HEK293 (cell line): ENCODE data around the gene NUCB2.

Experiments
- BCL11A ChIP-seq: fragments of 450-650 bp; formaldehyde crosslinking; IDR thresholded peaks from 2 replicates; pipeline ENCODE4 v1.5.1; 2016; ENCODE audit warnings: low read depth, missing biosample characterization, missing genetic modification characterization
- HOXD13 ChIP-seq: sonication (generic); formaldehyde crosslinking; IDR thresholded peaks from 2 replicates; pipeline ENCODE4 v1.8.0; 2022; ENCODE audit warnings: missing genetic modification reagents, borderline replicate concordance
- ZNF138 ChIP-seq: fragments of 450-650 bp; formaldehyde crosslinking; IDR thresholded peaks from 2 replicates; pipeline ENCODE4 v1.5.1; 2016; ENCODE audit warnings: missing biosample characterization, missing genetic modification characterization, borderline replicate concordance
- ZNF214 ChIP-seq: fragments of 450-650 bp; formaldehyde crosslinking; IDR thresholded peaks from 2 replicates; pipeline ENCODE4 v1.5.1; 2017; ENCODE audit warnings: missing biosample characterization, mild to moderate bottlenecking, missing genetic modification characterization, borderline replicate concordance
- ZNF621 ChIP-seq: fragments of 450-650 bp; formaldehyde crosslinking; IDR thresholded peaks from 2 replicates; pipeline ENCODE4 v1.5.1; 2017; ENCODE audit warnings: missing biosample characterization, missing genetic modification characterization
- ZNF768 ChIP-seq: fragments of 450-650 bp; formaldehyde crosslinking; IDR thresholded peaks from 2 replicates; pipeline ENCODE4 v1.5.1; 2018; ENCODE audit warnings: missing biosample characterization, mild to moderate bottlenecking, missing genetic modification characterization
- ZNF792 ChIP-seq: fragments of 450-650 bp; formaldehyde crosslinking; IDR thresholded peaks from 2 replicates; pipeline ENCODE4 v1.5.1; 2016; ENCODE audit warnings: missing biosample characterization, missing genetic modification characterization
- TF ChIP-seq, protein P1 (sequence below): fragments of 450-650 bp; formaldehyde crosslinking; IDR thresholded peaks from 2 replicates; pipeline ENCODE4 v1.5.1; 2016; ENCODE audit warnings: missing biosample characterization, missing genetic modification characterization
- TF ChIP-seq, protein P2 (sequence below): fragments of 450-650 bp; formaldehyde crosslinking; IDR thresholded peaks from 2 replicates; pipeline ENCODE4 v1.5.1; 2016; ENCODE audit warnings: missing biosample characterization, missing genetic modification characterization
- TF ChIP-seq, protein P3 (sequence below): fragments of 450-650 bp; formaldehyde crosslinking; IDR thresholded peaks from 2 replicates; pipeline ENCODE4 v1.5.1; 2017; ENCODE audit warnings: missing biosample characterization, missing genetic modification characterization

DNA sequence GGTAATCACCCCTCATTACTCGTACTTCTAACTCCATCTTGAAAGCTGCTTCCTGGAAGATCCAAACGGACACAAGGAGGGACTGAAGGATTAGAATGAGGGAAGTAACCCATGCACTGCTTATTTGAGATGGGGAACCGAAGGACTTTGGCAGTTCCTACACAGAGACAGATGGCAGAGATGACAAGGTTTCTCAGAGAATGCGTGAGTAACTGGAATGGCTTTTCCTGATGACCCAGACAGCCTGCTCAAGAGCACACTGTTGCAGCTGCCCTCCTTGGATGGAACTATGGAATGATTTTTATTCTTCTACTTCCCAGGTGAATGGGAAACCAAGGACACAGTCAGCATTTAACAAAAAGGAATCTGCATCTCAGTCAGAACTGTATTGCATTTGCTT, 104.6 kb downstream of the NUCB2 start:
- no peak for TF ChIP-seq ZNF138 (tag by site-specific recombination)
- TF ChIP-seq, protein P1, sequence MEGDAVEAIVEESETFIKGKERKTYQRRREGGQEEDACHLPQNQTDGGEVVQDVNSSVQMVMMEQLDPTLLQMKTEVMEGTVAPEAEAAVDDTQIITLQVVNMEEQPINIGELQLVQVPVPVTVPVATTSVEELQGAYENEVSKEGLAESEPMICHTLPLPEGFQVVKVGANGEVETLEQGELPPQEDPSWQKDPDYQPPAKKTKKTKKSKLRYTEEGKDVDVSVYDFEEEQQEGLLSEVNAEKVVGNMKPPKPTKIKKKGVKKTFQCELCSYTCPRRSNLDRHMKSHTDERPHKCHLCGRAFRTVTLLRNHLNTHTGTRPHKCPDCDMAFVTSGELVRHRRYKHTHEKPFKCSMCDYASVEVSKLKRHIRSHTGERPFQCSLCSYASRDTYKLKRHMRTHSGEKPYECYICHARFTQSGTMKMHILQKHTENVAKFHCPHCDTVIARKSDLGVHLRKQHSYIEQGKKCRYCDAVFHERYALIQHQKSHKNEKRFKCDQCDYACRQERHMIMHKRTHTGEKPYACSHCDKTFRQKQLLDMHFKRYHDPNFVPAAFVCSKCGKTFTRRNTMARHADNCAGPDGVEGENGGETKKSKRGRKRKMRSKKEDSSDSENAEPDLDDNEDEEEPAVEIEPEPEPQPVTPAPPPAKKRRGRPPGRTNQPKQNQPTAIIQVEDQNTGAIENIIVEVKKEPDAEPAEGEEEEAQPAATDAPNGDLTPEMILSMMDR (tag by site-specific recombination): no peak
- TF ChIP-seq, protein P2, sequence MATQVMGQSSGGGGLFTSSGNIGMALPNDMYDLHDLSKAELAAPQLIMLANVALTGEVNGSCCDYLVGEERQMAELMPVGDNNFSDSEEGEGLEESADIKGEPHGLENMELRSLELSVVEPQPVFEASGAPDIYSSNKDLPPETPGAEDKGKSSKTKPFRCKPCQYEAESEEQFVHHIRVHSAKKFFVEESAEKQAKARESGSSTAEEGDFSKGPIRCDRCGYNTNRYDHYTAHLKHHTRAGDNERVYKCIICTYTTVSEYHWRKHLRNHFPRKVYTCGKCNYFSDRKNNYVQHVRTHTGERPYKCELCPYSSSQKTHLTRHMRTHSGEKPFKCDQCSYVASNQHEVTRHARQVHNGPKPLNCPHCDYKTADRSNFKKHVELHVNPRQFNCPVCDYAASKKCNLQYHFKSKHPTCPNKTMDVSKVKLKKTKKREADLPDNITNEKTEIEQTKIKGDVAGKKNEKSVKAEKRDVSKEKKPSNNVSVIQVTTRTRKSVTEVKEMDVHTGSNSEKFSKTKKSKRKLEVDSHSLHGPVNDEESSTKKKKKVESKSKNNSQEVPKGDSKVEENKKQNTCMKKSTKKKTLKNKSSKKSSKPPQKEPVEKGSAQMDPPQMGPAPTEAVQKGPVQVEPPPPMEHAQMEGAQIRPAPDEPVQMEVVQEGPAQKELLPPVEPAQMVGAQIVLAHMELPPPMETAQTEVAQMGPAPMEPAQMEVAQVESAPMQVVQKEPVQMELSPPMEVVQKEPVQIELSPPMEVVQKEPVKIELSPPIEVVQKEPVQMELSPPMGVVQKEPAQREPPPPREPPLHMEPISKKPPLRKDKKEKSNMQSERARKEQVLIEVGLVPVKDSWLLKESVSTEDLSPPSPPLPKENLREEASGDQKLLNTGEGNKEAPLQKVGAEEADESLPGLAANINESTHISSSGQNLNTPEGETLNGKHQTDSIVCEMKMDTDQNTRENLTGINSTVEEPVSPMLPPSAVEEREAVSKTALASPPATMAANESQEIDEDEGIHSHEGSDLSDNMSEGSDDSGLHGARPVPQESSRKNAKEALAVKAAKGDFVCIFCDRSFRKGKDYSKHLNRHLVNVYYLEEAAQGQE: no peak
- no peak for TF ChIP-seq ZNF792 (tag by site-specific recombination)
- no peak for TF ChIP-seq HOXD13 (CRISPR knock-in tag)
- TF ChIP-seq, protein P3, sequence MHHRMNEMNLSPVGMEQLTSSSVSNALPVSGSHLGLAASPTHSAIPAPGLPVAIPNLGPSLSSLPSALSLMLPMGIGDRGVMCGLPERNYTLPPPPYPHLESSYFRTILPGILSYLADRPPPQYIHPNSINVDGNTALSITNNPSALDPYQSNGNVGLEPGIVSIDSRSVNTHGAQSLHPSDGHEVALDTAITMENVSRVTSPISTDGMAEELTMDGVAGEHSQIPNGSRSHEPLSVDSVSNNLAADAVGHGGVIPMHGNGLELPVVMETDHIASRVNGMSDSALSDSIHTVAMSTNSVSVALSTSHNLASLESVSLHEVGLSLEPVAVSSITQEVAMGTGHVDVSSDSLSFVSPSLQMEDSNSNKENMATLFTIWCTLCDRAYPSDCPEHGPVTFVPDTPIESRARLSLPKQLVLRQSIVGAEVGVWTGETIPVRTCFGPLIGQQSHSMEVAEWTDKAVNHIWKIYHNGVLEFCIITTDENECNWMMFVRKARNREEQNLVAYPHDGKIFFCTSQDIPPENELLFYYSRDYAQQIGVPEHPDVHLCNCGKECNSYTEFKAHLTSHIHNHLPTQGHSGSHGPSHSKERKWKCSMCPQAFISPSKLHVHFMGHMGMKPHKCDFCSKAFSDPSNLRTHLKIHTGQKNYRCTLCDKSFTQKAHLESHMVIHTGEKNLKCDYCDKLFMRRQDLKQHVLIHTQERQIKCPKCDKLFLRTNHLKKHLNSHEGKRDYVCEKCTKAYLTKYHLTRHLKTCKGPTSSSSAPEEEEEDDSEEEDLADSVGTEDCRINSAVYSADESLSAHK (tag by site-specific recombination): no peak
- TF ChIP-seq ZNF621 (tag by site-specific recombination): no peak
- no peak for TF ChIP-seq BCL11A
- no peak for TF ChIP-seq ZNF768 (tag by site-specific recombination)
- no peak for TF ChIP-seq ZNF214 (tag by site-specific recombination)
